ENCODE measurements around the gene RBFOX2. TPM values are rescaled to one million over a fixed set of nuclear protein-coding genes. Genes with fewer than 3 reads are reported as not detected.

Gene RBFOX2
- total and polyA plus RNA-seq, 11 donors = 31.0 to 102 (median 84.0) TPM

DNA sequence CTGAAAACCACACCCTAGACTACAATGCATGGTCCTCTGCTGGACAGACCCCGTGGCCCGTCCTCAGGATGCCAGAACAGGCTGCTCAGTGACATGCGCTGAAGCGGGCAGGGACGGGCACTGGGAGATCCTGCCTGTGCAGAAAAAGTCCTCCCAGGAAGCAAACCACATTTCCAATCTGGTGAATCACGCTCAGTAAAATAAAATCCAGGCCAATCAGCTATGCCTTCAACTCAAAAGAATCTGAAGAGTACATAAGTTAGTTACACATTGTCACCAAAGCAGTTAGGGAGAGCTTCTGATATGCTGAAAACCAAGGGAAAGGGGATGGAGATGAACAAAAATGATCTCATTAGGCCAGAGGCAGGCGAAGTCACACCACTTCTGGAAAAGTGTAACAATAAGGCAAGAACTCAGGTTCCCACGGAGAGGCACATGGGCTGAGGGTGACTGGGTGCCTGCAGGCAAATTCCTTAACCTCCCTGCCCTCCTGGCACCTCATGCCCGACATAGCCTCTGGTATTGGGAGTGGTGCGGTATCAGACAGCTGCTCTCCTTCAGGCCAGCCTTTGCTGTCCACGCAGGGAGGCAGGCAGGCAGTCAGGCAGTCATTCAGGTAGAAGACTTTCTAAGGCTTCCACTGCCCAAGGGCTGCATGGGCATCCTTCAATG lies 244.5 kb downstream of the RBFOX2 start:
- Histone ChIP-seq H3K27me3 (no peaks in the 10 kb centered on the region), H3K27ac (no peak overlapping the region), H3K4me1 (peaks cover 0 to 61% (median 23%) of the 10 kb centered on the region in 12 donors), H3K4me3 (no peak overlapping the region), H3K36me3 (peaks cover 0 to 28% (median 8%) of the 10 kb centered on the region in 9 donors), H3K9me3 (no peaks in the 10 kb centered on the region)
- DNase-seq (no peak), ATAC-seq (peak in 2 of 4 donors; percentile 19 to 25)
- no peak for TF ChIP-seq POLR2A (IDR thresholded peaks at IDR 0.05)
- TF ChIP-seq, protein P1, sequence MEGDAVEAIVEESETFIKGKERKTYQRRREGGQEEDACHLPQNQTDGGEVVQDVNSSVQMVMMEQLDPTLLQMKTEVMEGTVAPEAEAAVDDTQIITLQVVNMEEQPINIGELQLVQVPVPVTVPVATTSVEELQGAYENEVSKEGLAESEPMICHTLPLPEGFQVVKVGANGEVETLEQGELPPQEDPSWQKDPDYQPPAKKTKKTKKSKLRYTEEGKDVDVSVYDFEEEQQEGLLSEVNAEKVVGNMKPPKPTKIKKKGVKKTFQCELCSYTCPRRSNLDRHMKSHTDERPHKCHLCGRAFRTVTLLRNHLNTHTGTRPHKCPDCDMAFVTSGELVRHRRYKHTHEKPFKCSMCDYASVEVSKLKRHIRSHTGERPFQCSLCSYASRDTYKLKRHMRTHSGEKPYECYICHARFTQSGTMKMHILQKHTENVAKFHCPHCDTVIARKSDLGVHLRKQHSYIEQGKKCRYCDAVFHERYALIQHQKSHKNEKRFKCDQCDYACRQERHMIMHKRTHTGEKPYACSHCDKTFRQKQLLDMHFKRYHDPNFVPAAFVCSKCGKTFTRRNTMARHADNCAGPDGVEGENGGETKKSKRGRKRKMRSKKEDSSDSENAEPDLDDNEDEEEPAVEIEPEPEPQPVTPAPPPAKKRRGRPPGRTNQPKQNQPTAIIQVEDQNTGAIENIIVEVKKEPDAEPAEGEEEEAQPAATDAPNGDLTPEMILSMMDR (IDR thresholded peaks at IDR 0.05) = no peak
- intact Hi-C loops (cut with DNase I) = loop anchor here in 1 of 10 donors (10.0 kb wide), 1 partner anchor 51 kb away; no protein-coding TSS in a partner anchor
- WGBS, 4 donors = 81 to 89% (median 85%) methylated on average over 11 of the region's 11 CpGs

DNA sequence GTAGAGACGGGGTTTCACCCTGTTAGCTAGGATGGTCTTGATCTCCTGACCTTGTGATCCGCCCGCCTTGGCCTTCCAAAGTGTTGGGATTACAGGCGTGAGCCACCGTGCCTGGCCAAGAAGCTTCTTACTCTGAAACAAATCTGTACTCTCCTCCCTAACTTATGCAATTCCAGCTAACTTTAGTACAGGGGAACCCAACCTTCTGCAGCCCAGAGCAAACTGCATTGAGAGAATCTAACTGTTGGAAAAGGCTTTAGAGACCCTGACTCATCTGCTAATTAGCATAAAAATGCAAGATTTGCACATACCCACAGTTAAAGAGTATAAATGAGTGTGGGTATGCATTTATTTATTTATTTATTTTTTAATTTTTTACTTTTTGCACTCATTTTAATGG lies 246.1 kb downstream of the RBFOX2 start:
- peaks cover 0 to 28% (median 8%) of the 10 kb centered on the region in 9 donors for H3K36me3 ChIP-seq
- no peaks in the 10 kb centered on the region for H3K9me3 ChIP-seq
- H3K27ac ChIP-seq = peak overlapping the region in 5 of 12 donors; percentile 14 to 45 (median 25)
- TF ChIP-seq, protein P1 (IDR thresholded peaks at IDR 0.05) = no peak
- no peak for TF ChIP-seq POLR2A (IDR thresholded peaks at IDR 0.05)
- H3K27me3 ChIP-seq = no peaks in the 10 kb centered on the region
- no peak overlapping the region for H3K4me3 ChIP-seq
- ATAC-seq = peak in 1 of 4 donors; percentile 35
- intact Hi-C loops (cut with DNase I) = loop anchor here in 1 of 10 donors (10.0 kb wide), 1 partner anchor 52 kb away; no protein-coding TSS in a partner anchor
- WGBS, 4 donors = 73 to 83% (median 77%) methylated on average over 5 of the region's 5 CpGs
- DNase-seq = no peak
- peaks cover 0 to 65% (median 23%) of the 10 kb centered on the region in 12 donors for H3K4me1 ChIP-seq

DNA sequence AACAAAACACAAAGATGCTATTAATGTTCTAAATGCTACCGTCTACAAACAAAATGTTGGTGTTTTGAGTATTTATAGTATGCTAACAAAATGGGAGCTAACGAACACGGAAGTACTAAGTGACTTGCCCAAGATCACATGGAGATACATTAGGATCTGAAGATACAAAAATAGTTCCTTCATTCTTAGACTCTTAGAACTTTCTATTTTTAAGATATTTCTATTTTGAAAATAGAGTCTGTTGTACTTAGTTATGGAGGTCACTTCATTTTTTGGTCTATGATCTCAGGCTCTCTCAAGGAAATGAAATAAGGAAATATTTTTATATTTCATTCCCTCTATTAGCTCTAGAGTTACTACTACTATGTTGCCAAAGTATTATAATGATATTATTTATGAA lies 246.7 kb downstream of the RBFOX2 start:
- H3K27ac ChIP-seq = peak overlapping the region in 5 of 12 donors; percentile 14 to 50 (median 25)
- peaks cover 0 to 65% (median 23%) of the 10 kb centered on the region in 12 donors for H3K4me1 ChIP-seq
- no peaks in the 10 kb centered on the region for H3K27me3 ChIP-seq
- ATAC-seq (peak in 2 of 4 donors; percentile 17 to 57), DNase-seq (no peak)
- peaks cover 0 to 28% (median 8%) of the 10 kb centered on the region in 9 donors for H3K36me3 ChIP-seq
- no peak overlapping the region for H3K4me3 ChIP-seq
- no peaks in the 10 kb centered on the region for H3K9me3 ChIP-seq
- intact Hi-C loops (cut with DNase I) = loop anchor here in 1 of 10 donors (10.0 kb wide), 1 partner anchor 53 kb away; no protein-coding TSS in a partner anchor
- TF ChIP-seq, protein P1 (IDR thresholded peaks at IDR 0.05) = no peak
- no peak for TF ChIP-seq POLR2A (IDR thresholded peaks at IDR 0.05)
- 29 to 57% (median 41%) methylated on average over 3 of the region's 3 CpGs for WGBS, 4 donors

DNA sequence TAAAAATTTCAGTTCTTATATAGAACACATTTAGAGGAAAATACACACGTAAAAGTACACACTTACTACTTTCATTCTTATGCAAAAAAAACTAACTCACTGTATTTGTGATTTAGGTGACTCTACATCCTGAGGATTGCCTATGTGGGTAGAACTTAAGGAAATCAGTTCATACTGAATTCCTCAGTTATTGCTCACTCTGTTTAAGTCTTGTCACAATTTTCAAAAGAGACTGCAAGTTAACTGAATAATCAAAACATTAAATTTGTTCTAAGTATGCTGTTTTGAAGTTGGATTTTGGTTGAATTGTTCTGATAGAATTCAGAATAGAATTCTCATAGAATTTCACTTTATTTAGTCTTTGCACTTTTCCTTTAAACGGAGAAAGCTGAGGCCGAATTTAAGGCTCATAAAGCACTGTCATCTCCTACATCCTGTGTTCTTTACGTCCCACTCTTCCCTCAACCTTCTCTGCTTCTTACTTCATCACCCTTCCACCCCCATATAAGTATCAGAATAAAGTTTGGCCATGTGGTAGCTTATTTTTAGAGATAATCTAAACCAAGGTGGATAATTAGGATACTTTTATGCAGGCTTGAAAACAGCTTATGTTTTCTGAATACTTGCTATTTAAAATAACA lies 251.2 kb downstream of the RBFOX2 start:
- H3K36me3 ChIP-seq = peaks cover 0 to 28% (median 8%) of the 10 kb centered on the region in 9 donors
- no peak overlapping the region for H3K4me3 ChIP-seq
- WGBS, 4 donors = 83 to 88% (median 85%) methylated on average over 4 of the region's 4 CpGs
- intact Hi-C loops (cut with DNase I) = loop anchor here in 1 of 10 donors (5.0 kb wide), 1 partner anchor 60 kb away; no protein-coding TSS in a partner anchor
- TF ChIP-seq, protein P1 (IDR thresholded peaks at IDR 0.05) = no peak
- no peak for TF ChIP-seq POLR2A (IDR thresholded peaks at IDR 0.05)
- no peaks in the 10 kb centered on the region for H3K9me3 ChIP-seq
- peaks cover 0 to 39% (median 12%) of the 10 kb centered on the region in 12 donors for H3K4me1 ChIP-seq
- DNase-seq = no peak
- no peaks in the 10 kb centered on the region for H3K27me3 ChIP-seq
- no peak for ATAC-seq
- no peak overlapping the region for H3K27ac ChIP-seq
